ENCODE measurements around the gene SCN9A.

- TF ChIP-seq CTCF (IDR thresholded peaks at IDR 0.05; ENCODE audit: low read depth, low read length, poor library complexity, severe bottlenecking), result no peak
- TF ChIP-seq EZH2phosphoT487 (IDR thresholded peaks at IDR 0.05; ENCODE audit: borderline replicate concordance, low read length), result no peak
Measured at GRCh38 chr2:166257859-166258258, 117.9 kb downstream of the SCN9A start.
